Urinary bladder (tissue), 2 donors: ENCODE results near the gene CC2D1A. TPM values are rescaled to one million over a fixed set of nuclear protein-coding genes. Genes with fewer than 3 reads are reported as not detected.

Source experiments
- polyA plus RNA-seq: library from polyadenylated mRNA; stranded (reverse); fragments of 200-250 nt; gene quantifications from one replicate; pipeline ENCODE4 v1.2.3, GENCODE V29; 2013
- small RNA-seq: library from RNA; depleted of rRNA; stranded (forward); fragments of <200 nt; gene quantifications from one replicate; pipeline ENCODE3, GENCODE V24; 2014
- total RNA-seq: library from RNA; depleted of rRNA; stranded (reverse); fragments of >200 nt; gene quantifications from one replicate; pipeline ENCODE4 v1.2.3, GENCODE V29; 2014
- donor health status: healthy.

The CC2D1A gene
- total and polyA plus RNA-seq, 2 donors = 7.3 to 25.8 TPM

Small RNAs within 50 kb of the gene (small RNA-seq; reads per million reads assigned to genes)
- gene MIR181C (352 reads per million, percentile 98 among the genes with 10 or more reads in this experiment), gene MIR181D (34.4 reads per million, percentile 96 among the genes with 10 or more reads in this experiment)

Other genes starting within 250 kb of the CC2D1A start
- gene MRI1, start 141.7 kb upstream of the CC2D1A start, total RNA-seq = 23.3 TPM
- 38.1 TPM for gene MRI1, start 141.7 kb upstream of the CC2D1A start, polyA plus RNA-seq
- gene C19orf53, start 131.7 kb upstream of the CC2D1A start, total RNA-seq = 22.6 TPM
- 156 TPM for gene C19orf53, start 131.7 kb upstream of the CC2D1A start, polyA plus RNA-seq
- gene ZSWIM4, start 110.8 kb upstream of the CC2D1A start, total RNA-seq = 2.5 TPM
- 2.2 TPM for gene ZSWIM4, start 110.8 kb upstream of the CC2D1A start, polyA plus RNA-seq
- gene NANOS3, start 29.1 kb upstream of the CC2D1A start, total RNA-seq = not detected
- gene NANOS3, start 29.1 kb upstream of the CC2D1A start, polyA plus RNA-seq = 0.57 TPM
- 2.0 TPM for gene BRME1, start 84 bp upstream of the CC2D1A start, total RNA-seq
- 2.2 TPM for gene BRME1, start 84 bp upstream of the CC2D1A start, polyA plus RNA-seq
- 0.21 TPM for gene PODNL1, start 32.2 kb downstream of the CC2D1A start, total RNA-seq
- gene PODNL1, start 32.2 kb downstream of the CC2D1A start, polyA plus RNA-seq = 2.4 TPM
- 6.6 TPM for gene DCAF15, start 46.3 kb downstream of the CC2D1A start, total RNA-seq
- 26.0 TPM for gene DCAF15, start 46.3 kb downstream of the CC2D1A start, polyA plus RNA-seq
- 2.9 TPM for gene RFX1, start 100.1 kb downstream of the CC2D1A start, total RNA-seq
- 8.1 TPM for gene RFX1, start 100.1 kb downstream of the CC2D1A start, polyA plus RNA-seq
- not detected for gene RLN3, start 121.9 kb downstream of the CC2D1A start, total RNA-seq
- not detected for gene RLN3, start 121.9 kb downstream of the CC2D1A start, polyA plus RNA-seq
- gene IL27RA, start 125.6 kb downstream of the CC2D1A start, total RNA-seq = 2.0 TPM
- gene IL27RA, start 125.6 kb downstream of the CC2D1A start, polyA plus RNA-seq = 4.8 TPM
- gene PALM3, start 155.9 kb downstream of the CC2D1A start, total RNA-seq = 0.90 TPM
- gene PALM3, start 155.9 kb downstream of the CC2D1A start, polyA plus RNA-seq = 2.8 TPM
- 0.21 TPM for gene MISP3, start 166.6 kb downstream of the CC2D1A start, total RNA-seq
- gene MISP3, start 166.6 kb downstream of the CC2D1A start, polyA plus RNA-seq = 2.6 TPM
- not detected for gene C19orf67, start 179.6 kb downstream of the CC2D1A start, total RNA-seq
- gene C19orf67, start 179.6 kb downstream of the CC2D1A start, polyA plus RNA-seq = not detected
- gene SAMD1, start 184.6 kb downstream of the CC2D1A start, total RNA-seq = 16.0 TPM
- gene SAMD1, start 184.6 kb downstream of the CC2D1A start, polyA plus RNA-seq = 50.5 TPM
- 41.8 TPM for gene PRKACA, start 211.6 kb downstream of the CC2D1A start, total RNA-seq
- 91.4 TPM for gene PRKACA, start 211.6 kb downstream of the CC2D1A start, polyA plus RNA-seq
- gene ASF1B, start 230.4 kb downstream of the CC2D1A start, total RNA-seq = 6.7 TPM
- gene ASF1B, start 230.4 kb downstream of the CC2D1A start, polyA plus RNA-seq = 1.2 TPM